ENCODE measurements around the gene SHISA6.

GRCh38 chr17:11287791-11288190 lies 46.8 kb downstream of the SHISA6 start:
- TF ChIP-seq POLR2A (IDR thresholded peaks at IDR 0.05) = no peak
- TF ChIP-seq, protein P1, sequence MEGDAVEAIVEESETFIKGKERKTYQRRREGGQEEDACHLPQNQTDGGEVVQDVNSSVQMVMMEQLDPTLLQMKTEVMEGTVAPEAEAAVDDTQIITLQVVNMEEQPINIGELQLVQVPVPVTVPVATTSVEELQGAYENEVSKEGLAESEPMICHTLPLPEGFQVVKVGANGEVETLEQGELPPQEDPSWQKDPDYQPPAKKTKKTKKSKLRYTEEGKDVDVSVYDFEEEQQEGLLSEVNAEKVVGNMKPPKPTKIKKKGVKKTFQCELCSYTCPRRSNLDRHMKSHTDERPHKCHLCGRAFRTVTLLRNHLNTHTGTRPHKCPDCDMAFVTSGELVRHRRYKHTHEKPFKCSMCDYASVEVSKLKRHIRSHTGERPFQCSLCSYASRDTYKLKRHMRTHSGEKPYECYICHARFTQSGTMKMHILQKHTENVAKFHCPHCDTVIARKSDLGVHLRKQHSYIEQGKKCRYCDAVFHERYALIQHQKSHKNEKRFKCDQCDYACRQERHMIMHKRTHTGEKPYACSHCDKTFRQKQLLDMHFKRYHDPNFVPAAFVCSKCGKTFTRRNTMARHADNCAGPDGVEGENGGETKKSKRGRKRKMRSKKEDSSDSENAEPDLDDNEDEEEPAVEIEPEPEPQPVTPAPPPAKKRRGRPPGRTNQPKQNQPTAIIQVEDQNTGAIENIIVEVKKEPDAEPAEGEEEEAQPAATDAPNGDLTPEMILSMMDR (IDR thresholded peaks at IDR 0.05) = no peak

Measured in heart left ventricle (tissue), 13 donors.